A549 treated with Hydrocortisone at 1 μM for 4 hours (cell line): ENCODE data around the gene SPON1. TPM values are rescaled to one million over a fixed set of nuclear protein-coding genes. Genes with fewer than 3 reads are reported as not detected.

Experiments used
- total RNA-seq: library from RNA; stranded (reverse); fragments of 200-300 nt; extraction: Qiagen RNA extraction; gene quantifications from 5 replicates; pipeline ENCODE4 v1.2.3, GENCODE V29; 2022

SPON1 gene
- 0.07 TPM in 1 of 5 replicates, not detected in the others for total RNA-seq

GRCh38 chr11:13962562-13963168 is at the start of gene SPON1:
Gene SPON1, plus strand, starts transcription at chr11:13962723. Its CDS starts 182 bp downstream, at chr11:13962905.

